Measurements from ENCODE around the gene PKDCC. TPM values are rescaled to one million over a fixed set of nuclear protein-coding genes. Genes with fewer than 3 reads are reported as not detected.
A peak's percentile ranks its signal among the peaks of the same experiment; 100 is the strongest.

PKDCC gene
- total RNA-seq, 4 donors from 2014 or later, result 155 to 328 (median 200) TPM

DNA sequence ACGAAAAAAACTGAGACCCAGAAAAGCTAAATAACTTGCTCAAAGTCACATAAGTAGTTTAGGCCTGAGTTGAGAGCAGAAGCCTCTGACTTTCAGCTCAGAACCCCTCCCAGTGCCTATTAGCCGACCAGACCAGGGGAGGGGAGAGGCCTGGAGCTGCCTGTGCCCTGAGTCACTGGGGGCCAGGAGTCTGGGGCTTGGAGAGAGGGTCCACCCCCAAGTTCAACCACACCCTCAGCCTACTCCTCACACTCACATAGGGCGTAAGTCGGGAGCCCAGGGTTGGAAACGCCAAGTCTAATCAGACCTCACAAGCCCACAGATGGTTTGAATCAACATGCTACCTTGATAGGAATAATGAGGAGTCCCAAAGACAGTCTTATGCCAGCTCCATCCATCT is 12.6 kb upstream of the PKDCC start:
- Histone ChIP-seq H3K4me1 (peaks cover 0 to 19% (median 0%) of the 10 kb centered on the region in 4 donors), H3K27me3 (no peaks in the 10 kb centered on the region), H3K36me3 (no peaks in the 10 kb centered on the region), H3K9me3 (no peaks in the 10 kb centered on the region), H3K27ac (no peak overlapping the region), H3K4me3 (no peak overlapping the region)
- DNase-seq (ENCODE audit: low spot score in 2 of 2), result no peak
- no peak for TF ChIP-seq EP300 (IDR thresholded peaks at IDR 0.05)
- TF ChIP-seq, protein P1, sequence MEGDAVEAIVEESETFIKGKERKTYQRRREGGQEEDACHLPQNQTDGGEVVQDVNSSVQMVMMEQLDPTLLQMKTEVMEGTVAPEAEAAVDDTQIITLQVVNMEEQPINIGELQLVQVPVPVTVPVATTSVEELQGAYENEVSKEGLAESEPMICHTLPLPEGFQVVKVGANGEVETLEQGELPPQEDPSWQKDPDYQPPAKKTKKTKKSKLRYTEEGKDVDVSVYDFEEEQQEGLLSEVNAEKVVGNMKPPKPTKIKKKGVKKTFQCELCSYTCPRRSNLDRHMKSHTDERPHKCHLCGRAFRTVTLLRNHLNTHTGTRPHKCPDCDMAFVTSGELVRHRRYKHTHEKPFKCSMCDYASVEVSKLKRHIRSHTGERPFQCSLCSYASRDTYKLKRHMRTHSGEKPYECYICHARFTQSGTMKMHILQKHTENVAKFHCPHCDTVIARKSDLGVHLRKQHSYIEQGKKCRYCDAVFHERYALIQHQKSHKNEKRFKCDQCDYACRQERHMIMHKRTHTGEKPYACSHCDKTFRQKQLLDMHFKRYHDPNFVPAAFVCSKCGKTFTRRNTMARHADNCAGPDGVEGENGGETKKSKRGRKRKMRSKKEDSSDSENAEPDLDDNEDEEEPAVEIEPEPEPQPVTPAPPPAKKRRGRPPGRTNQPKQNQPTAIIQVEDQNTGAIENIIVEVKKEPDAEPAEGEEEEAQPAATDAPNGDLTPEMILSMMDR (IDR thresholded peaks at IDR 0.05), result no peak
- TF ChIP-seq POLR2A (IDR thresholded peaks at IDR 0.05), result no peak
- WGBS, 2 donors, result 69 to 85% methylated on average over 5 of the region's 5 CpGs

DNA sequence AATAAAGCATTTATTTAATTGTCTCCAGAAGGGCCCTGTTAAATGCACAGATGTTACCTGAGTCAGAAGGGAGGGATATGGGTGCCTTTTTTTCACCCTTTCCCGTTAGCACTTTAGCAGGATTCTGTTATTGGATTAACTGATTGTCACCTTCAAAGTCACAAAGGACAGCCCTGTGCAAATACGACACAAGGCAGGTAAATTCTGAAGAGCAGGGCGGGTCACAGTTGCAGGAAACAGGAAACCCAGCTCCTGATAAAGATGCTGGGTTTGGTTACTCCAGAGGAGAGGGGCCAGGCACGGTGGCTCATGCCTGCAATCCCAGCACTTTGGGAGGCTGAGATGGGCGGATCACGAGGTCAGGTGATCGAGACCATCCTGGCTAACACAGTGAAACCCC is 11.4 kb upstream of the PKDCC start:
- no peak for DNase-seq (ENCODE audit: low spot score in 2 of 2)
- Histone ChIP-seq H3K4me1 (peaks cover 0 to 14% (median 0%) of the 10 kb centered on the region in 4 donors), H3K36me3 (no peaks in the 10 kb centered on the region), H3K9me3 (no peaks in the 10 kb centered on the region), H3K27me3 (no peaks in the 10 kb centered on the region), H3K4me3 (no peak overlapping the region), H3K27ac (no peak overlapping the region)
- no peak for TF ChIP-seq POLR2A (IDR thresholded peaks at IDR 0.05)
- TF ChIP-seq, protein P1 (IDR thresholded peaks at IDR 0.05), result no peak
- TF ChIP-seq EP300 (IDR thresholded peaks at IDR 0.05), result no peak
- WGBS, 2 donors, result 73 to 89% methylated on average over 7 of the region's 7 CpGs

DNA sequence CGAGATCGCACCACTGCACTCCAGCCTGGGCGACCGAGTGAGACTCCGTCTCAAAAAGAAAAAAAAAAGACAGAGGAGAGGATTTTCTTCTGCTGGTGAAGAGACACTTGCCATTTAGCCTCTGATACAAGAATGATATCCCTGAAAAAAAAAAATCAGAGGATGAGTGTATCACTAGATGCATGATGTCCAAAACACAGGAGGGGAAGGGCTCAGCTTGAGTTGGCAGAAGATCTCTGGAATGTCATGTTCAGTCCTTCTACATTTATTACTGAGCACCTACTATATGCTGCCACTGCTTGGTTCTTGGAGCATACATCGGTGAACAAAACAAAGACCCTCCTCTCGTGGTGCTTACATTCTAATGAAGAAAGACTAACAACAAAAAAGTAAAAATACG is 10.9 kb upstream of the PKDCC start:
- H3K4me3 ChIP-seq, result no peak overlapping the region
- peaks cover 0 to 9% (median 0%) of the 10 kb centered on the region in 4 donors for H3K4me1 ChIP-seq
- H3K27ac ChIP-seq, result no peak overlapping the region
- H3K27me3 ChIP-seq, result no peaks in the 10 kb centered on the region
- TF ChIP-seq POLR2A (IDR thresholded peaks at IDR 0.05), result no peak
- DNase-seq (ENCODE audit: low spot score in 2 of 2), result no peak
- H3K9me3 ChIP-seq, result no peaks in the 10 kb centered on the region
- no peaks in the 10 kb centered on the region for H3K36me3 ChIP-seq
- WGBS, 2 donors, result 92 to 95% methylated on average over 8 of the region's 8 CpGs

DNA sequence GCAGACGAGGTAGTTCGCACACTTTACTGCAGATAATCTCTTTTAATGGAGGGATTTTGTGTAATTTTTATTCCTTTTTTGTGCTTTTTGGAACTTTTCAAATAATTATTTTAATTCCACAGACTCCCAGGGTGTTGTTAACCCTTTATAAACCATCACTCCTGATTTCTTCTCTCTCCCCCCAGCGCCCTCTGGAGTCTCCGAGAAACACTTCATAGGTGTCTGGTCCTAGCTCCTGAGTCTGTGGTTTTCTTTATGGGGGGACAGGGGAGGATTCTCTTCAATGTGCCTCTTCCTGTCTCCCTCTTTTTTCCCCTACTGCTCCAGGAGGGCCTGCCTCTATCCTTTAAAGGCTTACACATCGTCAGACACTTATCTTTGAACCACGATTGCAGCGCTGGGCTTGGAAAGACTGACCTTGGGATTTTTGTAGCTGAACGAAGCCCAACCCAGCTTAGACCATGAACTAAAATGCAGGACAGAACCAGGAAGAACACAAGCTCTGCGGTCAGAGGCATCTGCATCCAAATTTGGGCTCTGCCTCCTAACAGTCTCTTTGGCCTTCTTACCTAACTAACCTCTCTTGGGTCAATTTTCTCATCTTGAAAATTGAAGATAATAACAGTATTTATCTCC is 7.1 kb upstream of the PKDCC start:
- H3K27ac ChIP-seq, result peak overlapping the region in 2 of 4 donors; percentile 52 to 69
- H3K9me3 ChIP-seq, result no peaks in the 10 kb centered on the region
- H3K27me3 ChIP-seq, result no peaks in the 10 kb centered on the region
- WGBS, 2 donors, result 53 to 54% methylated on average over 9 of the region's 9 CpGs
- no peaks in the 10 kb centered on the region for H3K36me3 ChIP-seq
- TF ChIP-seq EP300 (IDR thresholded peaks at IDR 0.05), result no peak
- TF ChIP-seq POLR2A (IDR thresholded peaks at IDR 0.05), result no peak
- TF ChIP-seq, protein P1 (IDR thresholded peaks at IDR 0.05), result no peak
- no peak overlapping the region for H3K4me3 ChIP-seq
- DNase-seq (ENCODE audit: low spot score in 2 of 2), result no peak
- H3K4me1 ChIP-seq, result peaks cover 0 to 6% (median 0%) of the 10 kb centered on the region in 4 donors

DNA sequence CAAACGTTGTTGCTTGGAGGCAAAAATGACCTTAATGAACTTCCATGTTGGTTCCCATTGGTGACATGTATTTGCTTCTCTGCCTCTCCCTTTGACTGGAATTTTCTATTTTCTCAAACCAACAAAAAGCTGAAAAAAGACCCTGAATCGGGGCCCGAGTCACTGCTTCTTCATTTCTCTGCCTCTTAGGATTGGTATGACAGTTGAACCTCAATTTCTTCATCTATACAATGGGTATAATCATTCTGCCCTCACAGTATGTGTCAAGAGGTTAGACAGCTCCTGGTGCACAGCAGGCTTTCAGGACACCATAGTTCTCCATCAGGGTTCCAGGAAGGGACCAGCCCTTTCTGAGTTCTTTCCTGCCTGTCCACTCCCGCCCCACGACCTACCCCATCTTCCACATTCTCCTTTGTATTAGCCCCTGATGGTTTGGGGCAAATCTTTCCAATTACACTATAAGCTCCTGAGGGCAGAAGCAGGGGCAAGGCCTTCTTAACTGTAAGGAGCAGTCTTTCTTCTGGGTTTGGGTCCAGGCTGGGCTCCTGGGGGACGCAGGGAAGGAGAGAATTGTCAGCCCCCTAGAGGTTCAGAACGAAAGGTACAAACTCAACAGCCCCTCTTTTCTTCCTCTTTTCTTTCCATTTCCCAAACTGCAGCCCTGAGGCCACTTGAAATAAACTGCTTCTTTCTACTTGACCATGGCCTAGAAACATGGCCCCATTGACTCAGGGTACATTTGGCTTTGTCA is 6.3 kb upstream of the PKDCC start:
- H3K4me1 ChIP-seq, result peaks cover 0 to 14% (median 3%) of the 10 kb centered on the region in 4 donors
- no peaks in the 10 kb centered on the region for H3K27me3 ChIP-seq
- H3K27ac ChIP-seq, result peak overlapping the region in 1 of 4 donors; percentile 52
- H3K4me3 ChIP-seq, result no peak overlapping the region
- DNase-seq (ENCODE audit: low spot score in 2 of 2), result no peak
- no peaks in the 10 kb centered on the region for H3K36me3 ChIP-seq
- TF ChIP-seq, protein P1 (IDR thresholded peaks at IDR 0.05), result no peak
- no peak for TF ChIP-seq EP300 (IDR thresholded peaks at IDR 0.05)
- TF ChIP-seq POLR2A (IDR thresholded peaks at IDR 0.05), result no peak
- WGBS, 2 donors, result 71 to 84% methylated on average over 7 of the region's 7 CpGs
- no peaks in the 10 kb centered on the region for H3K9me3 ChIP-seq

Measured in tibial nerve (tissue), 4 donors.